Fibroblast of upper back skin (primary cell): ENCODE measurements around the gene CNR1.
"Not testable (repeated sequence)": the region's sequence is repeated elsewhere in the genome, so short reads cannot be mapped to it uniquely, and the experiment has no call there.

Experiments used
- DNase-seq: peaks from one replicate; pipeline ENCODE4 v3.0.0-alpha.2; 2013

Gene CNR1

GRCh38 chr6:88165844-88166492 is at the start of gene CNR1:
CNR1 (minus strand) TSS chr6:88166347; CDS start chr6:88145274, 21,073 bp downstream.
- peak; percentile 3 for DNase-seq

- DNase-seq = no peak
These were observed 45.3 kb upstream of the CNR1 start for GRCh38 chr6:88211446-88211845.

GRCh38 chr6:88209301-88209700 is 43.2 kb upstream of the CNR1 start:
- no peak for DNase-seq

- no peak for DNase-seq
These were observed 42.6 kb upstream of the CNR1 start for GRCh38 chr6:88208726-88209125.

GRCh38 chr6:88201734-88202133 is 35.6 kb upstream of the CNR1 start:
- DNase-seq = not testable (repeated sequence)

- no peak for DNase-seq
These were observed 18.8 kb upstream of the CNR1 start for GRCh38 chr6:88184921-88185320.

- DNase-seq = no peak
These were observed 17.3 kb upstream of the CNR1 start for GRCh38 chr6:88183471-88183870.

GRCh38 chr6:88179692-88180091 is 13.5 kb upstream of the CNR1 start:
- DNase-seq = no peak

GRCh38 chr6:88177961-88178464 is 11.9 kb upstream of the CNR1 start:
- DNase-seq = no peak

GRCh38 chr6:88174906-88175305 is 8.8 kb upstream of the CNR1 start:
- DNase-seq = no peak

- DNase-seq = no peak
These were observed 5.2 kb upstream of the CNR1 start for GRCh38 chr6:88171312-88171711.

- DNase-seq = no peak
These were observed 2.2 kb upstream of the CNR1 start for GRCh38 chr6:88168362-88168761.

GRCh38 chr6:88167352-88167937 is 1.3 kb upstream of the CNR1 start:
- DNase-seq = no peak

- DNase-seq = no peak
These were observed 575 bp upstream of the CNR1 start for GRCh38 chr6:88166493-88167351.

GRCh38 chr6:88165087-88165843 is 882 bp downstream of the CNR1 start:
- no peak for DNase-seq

GRCh38 chr6:88164061-88164460 is 2.1 kb downstream of the CNR1 start:
- no peak for DNase-seq

- no peak for DNase-seq
These were observed 2.5 kb downstream of the CNR1 start for GRCh38 chr6:88163616-88164015.

GRCh38 chr6:88161940-88162339 is 4.2 kb downstream of the CNR1 start:
- DNase-seq = no peak

- no peak for DNase-seq
These were observed 9.0 kb downstream of the CNR1 start for GRCh38 chr6:88157106-88157505.

GRCh38 chr6:88145298-88145963 is 20.7 kb downstream of the CNR1 start:
- no peak for DNase-seq

- DNase-seq = no peak
These were observed 21.4 kb downstream of the CNR1 start for GRCh38 chr6:88144637-88145297.
